GM21447 (cell line): ENCODE results near the gene FGF22.
"Not testable (repeated sequence)": the region's sequence is repeated elsewhere in the genome, so short reads cannot be mapped to it uniquely, and the experiment has no call there.

ENCODE experiments used
- ATAC-seq: cut with Tn5 transposase; IDR thresholded peaks from one replicate; pipeline ENCODE4 v1.9.1; 2021; ENCODE audit not compliant: unreplicated experiment

Gene FGF22

GRCh38 chr19:621819-622218 is 17.9 kb upstream of the FGF22 start:
- no peak for ATAC-seq

- no peak for ATAC-seq
These were observed 17.0 kb upstream of the FGF22 start for GRCh38 chr19:622666-623065.

GRCh38 chr19:623175-623916 is 16.3 kb upstream of the FGF22 start:
- ATAC-seq, result no peak

GRCh38 chr19:623974-624373 is 15.7 kb upstream of the FGF22 start:
- ATAC-seq, result no peak

- no peak for ATAC-seq
These were observed 15.1 kb upstream of the FGF22 start for GRCh38 chr19:624433-625109.

- ATAC-seq, result no peak
These were observed 14.4 kb upstream of the FGF22 start for GRCh38 chr19:625257-625656.

- ATAC-seq, result not testable (repeated sequence)
These were observed 13.1 kb upstream of the FGF22 start for GRCh38 chr19:626566-626965.

GRCh38 chr19:628168-628567 is 11.5 kb upstream of the FGF22 start:
- no peak for ATAC-seq

GRCh38 chr19:629515-629914 is 10.2 kb upstream of the FGF22 start:
- ATAC-seq, result not testable (repeated sequence)

- no peak for ATAC-seq
These were observed 9.5 kb upstream of the FGF22 start for GRCh38 chr19:629961-630714.

- ATAC-seq, result peak; percentile 20
These were observed 7.1 kb upstream of the FGF22 start for GRCh38 chr19:632579-633067.

GRCh38 chr19:633068-633785 is 6.5 kb upstream of the FGF22 start, which contains the start of gene POLRMT:
Gene POLRMT, minus strand, starts transcription at chr19:633537. Its CDS starts 25 bp downstream, at chr19:633512.
- ATAC-seq, result peak; percentile 70

GRCh38 chr19:633786-634639 is 5.7 kb upstream of the FGF22 start:
- ATAC-seq, result no peak

GRCh38 chr19:634975-635652 is 4.6 kb upstream of the FGF22 start:
- ATAC-seq, result no peak

- ATAC-seq, result no peak
These were observed 800 bp upstream of the FGF22 start for GRCh38 chr19:638906-639252.

GRCh38 chr19:640161-640558 is 481 bp downstream of the FGF22 start:
- ATAC-seq, result no peak

GRCh38 chr19:640606-641189 is 1.0 kb downstream of the FGF22 start:
- no peak for ATAC-seq

GRCh38 chr19:641702-642101 is 2.0 kb downstream of the FGF22 start:
- no peak for ATAC-seq
